ENCODE measurements around the gene PER3. TPM values are rescaled to one million over a fixed set of nuclear protein-coding genes. Genes with fewer than 3 reads are reported as not detected.

Gene PER3
- total RNA-seq, 4 donors from 2014 or later, result 3.8 to 23.9 (median 12.9) TPM

GRCh38 chr1:7760245-7760644 is 23.8 kb upstream of the PER3 start:
- Histone ChIP-seq H3K4me3 (no peak overlapping the region), H3K36me3 (no peaks in the 10 kb centered on the region), H3K4me1 (no peaks in the 10 kb centered on the region), H3K27ac (no peak overlapping the region), H3K9me3 (no peaks in the 10 kb centered on the region), H3K27me3 (no peaks in the 10 kb centered on the region)
- 60 to 62% methylated on average over 6 of the region's 6 CpGs for WGBS, 2 donors (ENCODE audit: low coverage in 1 of 2)
- in situ Hi-C loops (cut with MboI; ENCODE audit: low pct_ligation_motif_present in 1 of 4, low pct_unique_long_range_greater_than_20kb in 1 of 4, low sequenced_read_pairs in 3 of 4) (no loop called here), intact Hi-C loops (cut with DNase I; ENCODE audit: low total_unique reads) (no loop called here)
- TF ChIP-seq CTCF (IDR thresholded peaks at IDR 0.05) (no peak), POLR2AphosphoS5 (IDR thresholded peaks at IDR 0.05) (no peak), EP300 (IDR thresholded peaks at IDR 0.05; ENCODE audit: low read depth) (no peak), POLR2A (IDR thresholded peaks at IDR 0.05) (no peak)
- DNase-seq, result no peak

DNA sequence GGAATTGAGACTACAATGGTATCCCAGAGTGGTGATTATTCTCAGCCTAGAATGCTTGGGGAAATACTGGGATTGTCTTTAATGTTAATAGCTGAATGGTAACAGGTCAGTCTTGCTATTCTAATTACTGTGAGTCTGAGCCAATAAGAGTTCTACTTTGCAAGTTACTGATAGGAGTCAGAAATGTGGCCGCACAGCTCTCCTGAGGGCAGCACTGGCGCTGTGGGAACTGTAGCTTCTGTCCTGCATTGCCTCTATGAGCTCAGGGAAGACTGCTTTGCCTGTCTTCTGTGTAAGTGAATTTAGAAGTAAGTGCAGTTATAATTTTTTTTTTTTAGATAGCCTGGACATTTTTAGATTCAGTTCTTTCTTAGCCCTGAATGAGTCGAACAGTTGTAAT is 23.0 kb upstream of the PER3 start:
- Histone ChIP-seq H3K4me1 (no peaks in the 10 kb centered on the region), H3K4me3 (no peak overlapping the region), H3K36me3 (no peaks in the 10 kb centered on the region), H3K9me3 (no peaks in the 10 kb centered on the region), H3K27ac (no peak overlapping the region), H3K27me3 (no peaks in the 10 kb centered on the region)
- in situ Hi-C loops (cut with MboI; ENCODE audit: low pct_ligation_motif_present in 1 of 4, low pct_unique_long_range_greater_than_20kb in 1 of 4, low sequenced_read_pairs in 3 of 4) (no loop called here), intact Hi-C loops (cut with DNase I; ENCODE audit: low total_unique reads) (no loop called here)
- no peak for DNase-seq
- TF ChIP-seq CTCF (IDR thresholded peaks at IDR 0.05), result no peak
- no peak for TF ChIP-seq POLR2A (IDR thresholded peaks at IDR 0.05)
- TF ChIP-seq EP300 (IDR thresholded peaks at IDR 0.05; ENCODE audit: low read depth), result no peak
- no peak for TF ChIP-seq POLR2AphosphoS5 (IDR thresholded peaks at IDR 0.05)
- 80 to 86% methylated on average over 1 to 3 of the region's 3 CpGs for WGBS, 2 donors (ENCODE audit: low coverage in 1 of 2)

- no peak overlapping the region for H3K4me3 ChIP-seq
- in situ Hi-C loops (cut with MboI; ENCODE audit: low pct_ligation_motif_present in 1 of 4, low pct_unique_long_range_greater_than_20kb in 1 of 4, low sequenced_read_pairs in 3 of 4) (no loop called here), intact Hi-C loops (cut with DNase I; ENCODE audit: low total_unique reads) (no loop called here)
- no peaks in the 10 kb centered on the region for H3K9me3 ChIP-seq
- no peak for DNase-seq
- 45 to 47% methylated on average over 4 of the region's 4 CpGs for WGBS, 2 donors (ENCODE audit: low coverage in 1 of 2)
- peaks cover 4 to 14% (median 7%) of the 10 kb centered on the region in 4 donors for H3K4me1 ChIP-seq
- no peaks in the 10 kb centered on the region for H3K36me3 ChIP-seq
- no peaks in the 10 kb centered on the region for H3K27me3 ChIP-seq
- H3K27ac ChIP-seq, result no peak overlapping the region
- TF ChIP-seq CTCF (IDR thresholded peaks at IDR 0.05) (no peak), POLR2A (IDR thresholded peaks at IDR 0.05) (no peak), EP300 (IDR thresholded peaks at IDR 0.05; ENCODE audit: low read depth) (no peak), POLR2AphosphoS5 (IDR thresholded peaks at IDR 0.05) (no peak)
These were observed 16.9 kb upstream of the PER3 start for GRCh38 chr1:7767176-7767575.

GRCh38 chr1:7768583-7768982 is 15.5 kb upstream of the PER3 start:
- TF ChIP-seq POLR2AphosphoS5 (IDR thresholded peaks at IDR 0.05), result no peak
- no peak for TF ChIP-seq EP300 (IDR thresholded peaks at IDR 0.05; ENCODE audit: low read depth)
- TF ChIP-seq POLR2A (IDR thresholded peaks at IDR 0.05), result no peak
- TF ChIP-seq CTCF (IDR thresholded peaks at IDR 0.05), result no peak
- no peak for DNase-seq
- H3K9me3 ChIP-seq, result no peaks in the 10 kb centered on the region
- intact Hi-C loops (cut with DNase I; ENCODE audit: low total_unique reads) (no loop called here), in situ Hi-C loops (cut with MboI; ENCODE audit: low pct_ligation_motif_present in 1 of 4, low pct_unique_long_range_greater_than_20kb in 1 of 4, low sequenced_read_pairs in 3 of 4) (no loop called here)
- H3K4me1 ChIP-seq, result peaks cover 9 to 25% (median 14%) of the 10 kb centered on the region in 4 donors
- H3K27ac ChIP-seq, result no peak overlapping the region
- no peak overlapping the region for H3K4me3 ChIP-seq
- no peaks in the 10 kb centered on the region for H3K36me3 ChIP-seq
- no peaks in the 10 kb centered on the region for H3K27me3 ChIP-seq
- WGBS, 2 donors (ENCODE audit: low coverage in 1 of 2), result 40 to 49% methylated on average over 2 of the region's 2 CpGs
